HCT116 (cell line): ENCODE measurements around the gene IL17A. TPM values are rescaled to one million over a fixed set of nuclear protein-coding genes. Genes with fewer than 3 reads are reported as not detected.

Source experiments
- ATAC-seq: fragments of 200-7000 bp; cut with Tn5 transposase; 2 replicates; pipeline ENCODE4 v1.9.1; 2020; ENCODE audit warnings: mild to moderate bottlenecking, moderate library complexity
- Bru-seq: library from RNA; stranded (reverse); fragments of 400-500 nt; gene quantifications from one replicate; lab custom pipeline; 2021; lab: Mats Ljungman, UMichigan
- BruChase-seq, 2 experiments: library from RNA; stranded (reverse); fragments of 400-500 nt; gene quantifications; one replicate each; lab custom pipeline; 2021; lab: Mats Ljungman, UMichigan
- BruUV-seq: library from RNA; stranded (reverse); fragments of 400-500 nt; replicated peaks from 2 replicates; lab custom pipeline; 2021; lab: Mats Ljungman, UMichigan
- CTCF ChIA-PET: fragments of 300-600 bp; sonication (Branson Sonifier 250); formaldehyde crosslinking; loops from one replicate; lab custom pipeline; 2021; ENCODE audit warnings: antibody characterized with exemption; lab: Charles Lee
- POLR2A ChIA-PET: fragments of 300-600, 350-600 bp; sonication (Branson Sonifier 250); formaldehyde crosslinking; loops from one replicate; lab custom pipeline; 2021; ENCODE audit warnings: antibody characterized with exemption; lab: Charles Lee
- RAD21 ChIA-PET, 2 experiments: fragments of 300-600 bp; sonication (Branson Sonifier 250); formaldehyde crosslinking; loops; one replicate each; lab custom pipeline; 2023; ENCODE audit warnings: low total read pairs in 2 of 2; ENCODE audit not compliant: uncharacterized antibody in 2 of 2, unreplicated experiment in 2 of 2, low non-redundant PET in 1 of 2; lab: Charles Lee
- DNase-seq: peaks from one replicate; pipeline ENCODE4 v3.0.0-alpha.2; 2010; ENCODE audit warnings: low read depth, low spot score
- H2AFZ ChIP-seq: fragments of 200-600 bp; shearing (Covaris generic), sonication (generic); 2 replicates; pipeline ENCODE4 v1.6.1; 2017; ENCODE audit warnings: low read depth, mixed run types, mixed read lengths, antibody characterized with exemption, low read length; ENCODE audit not compliant: poor library complexity, severe bottlenecking
- H3K27ac ChIP-seq: 2 replicates; pipeline ENCODE4 v1.5.1; 2012; ENCODE audit warnings: low read depth, low read length
- H3K27me3 ChIP-seq: fragments of 200-600 bp; sonication (generic); 2 replicates; pipeline ENCODE4 v1.6.1; 2016; ENCODE audit warnings: mixed run types, low read length, mixed read lengths; ENCODE audit not compliant: insufficient read depth
- H3K36me3 ChIP-seq, 2 experiments: fragments of 200-500 bp in 1 of 2; fragments of 200-600 bp in 1 of 2; sonication (Bioruptor generic) in 1 of 2; sonication (generic) in 1 of 2; 2 replicates each; pipeline versions ENCODE4 v1.5.1 to v1.6.1; 2014 to 2016; ENCODE audit warnings: low read length in 2 of 2, inconsistent platforms in 1 of 2, mixed read lengths in 1 of 2, mixed run types in 1 of 2; ENCODE audit not compliant: insufficient read depth in 2 of 2, control insufficient read depth in 1 of 2
- H3K4me1 ChIP-seq, 2 experiments: fragments of 200-600 bp in 1 of 2; sonication (generic) in 1 of 2; 2 replicates each; pipeline versions ENCODE4 v1.5.1 to v1.6.1; 2012 to 2017; ENCODE audit warnings: low read length in 2 of 2, inconsistent platforms in 1 of 2, mild to moderate bottlenecking in 1 of 2, mixed read lengths in 1 of 2, mixed run types in 1 of 2, moderate library complexity in 1 of 2; ENCODE audit not compliant: insufficient read depth in 2 of 2, control insufficient read depth in 1 of 2
- H3K4me2 ChIP-seq: fragments of 200-600 bp; sonication (generic); 2 replicates; pipeline ENCODE4 v1.6.1; 2017; ENCODE audit warnings: mixed run types, low read length, mixed read lengths
- H3K4me3 ChIP-seq, 2 experiments: fragments of 200-600 bp in 1 of 2; sonication (generic) in 1 of 2; replicated peaks in 1 of 2; 2 replicates each; pipeline ENCODE4 v1.5.1; 2011 to 2016; ENCODE audit warnings: low read length in 2 of 2, control low read depth in 1 of 2, low read depth in 1 of 2, mild to moderate bottlenecking in 1 of 2, mixed read lengths in 1 of 2, mixed run types in 1 of 2
- H3K79me2 ChIP-seq: fragments of 200-600 bp; sonication (generic); 2 replicates; pipeline ENCODE4 v1.6.1; 2017; ENCODE audit warnings: mild to moderate bottlenecking, mixed run types, low read length, moderate library complexity, mixed read lengths; ENCODE audit not compliant: insufficient read depth
- H3K9ac ChIP-seq: fragments of 200-600 bp; sonication (generic); 2 replicates; pipeline ENCODE4 v1.6.1; 2016; ENCODE audit warnings: low read length, mixed read lengths
- H3K9me2 ChIP-seq: fragments of 200-600 bp; sonication (generic), shearing (Covaris generic); 2 replicates; pipeline ENCODE4 v1.6.1; 2017; ENCODE audit warnings: mixed run types, mild to moderate bottlenecking, moderate library complexity; ENCODE audit not compliant: insufficient read depth
- H3K9me3 ChIP-seq, 2 experiments: fragments of 200-500 bp in 1 of 2; fragments of 200-600 bp in 1 of 2; sonication (Bioruptor generic) in 1 of 2; sonication (generic) in 1 of 2; 2 replicates each; pipeline ENCODE4 v1.6.1; 2014 to 2017; ENCODE audit warnings: low read length in 2 of 2, mixed read lengths in 2 of 2, inconsistent platforms in 1 of 2, low read depth in 1 of 2, mild to moderate bottlenecking in 1 of 2, mixed run types in 1 of 2, moderate library complexity in 1 of 2; ENCODE audit not compliant: control insufficient read depth in 1 of 2, insufficient read depth in 1 of 2
- H4K20me1 ChIP-seq: fragments of 200-600 bp; sonication (generic), shearing (Covaris generic); 2 replicates; pipeline ENCODE4 v1.6.1; 2017; ENCODE audit warnings: mixed run types, mild to moderate bottlenecking, moderate library complexity; ENCODE audit not compliant: insufficient read depth
- ATF3 ChIP-seq: IDR thresholded peaks from 2 replicates; pipeline ENCODE4 v1.6.1; 2012
- CBX3 ChIP-seq: IDR thresholded peaks from 2 replicates; pipeline ENCODE4 v1.6.1; 2012; ENCODE audit warnings: low read depth
- CEBPB ChIP-seq: IDR thresholded peaks from 2 replicates; pipeline ENCODE4 v1.6.1; 2012; ENCODE audit warnings: low read depth
- ELF1 ChIP-seq: IDR thresholded peaks from 2 replicates; pipeline ENCODE4 v1.6.1; 2012; ENCODE audit warnings: low read depth, borderline replicate concordance
- FOSL1 ChIP-seq: IDR thresholded peaks from 2 replicates; pipeline ENCODE4 v1.6.1; 2012; ENCODE audit warnings: low read depth
- JUND ChIP-seq: IDR thresholded peaks from 2 replicates; pipeline ENCODE4 v1.6.1; 2012
- POLR2A ChIP-seq: IDR thresholded peaks from 2 replicates; pipeline ENCODE4 v1.7.0; 2011; ENCODE audit warnings: borderline replicate concordance; ENCODE audit not compliant: insufficient read depth, insufficient read length; ENCODE audit errors: extremely low read depth
- RAD21 ChIP-seq: IDR thresholded peaks from 2 replicates; pipeline ENCODE4 v1.6.1; 2012; ENCODE audit warnings: low read depth, mild to moderate bottlenecking
- SIN3A ChIP-seq: IDR thresholded peaks from 2 replicates; pipeline ENCODE4 v1.6.1; 2012; ENCODE audit warnings: low read depth
- SP1 ChIP-seq: IDR thresholded peaks from 2 replicates; pipeline ENCODE4 v1.6.1; 2012; ENCODE audit warnings: low read depth
- SRF ChIP-seq: IDR thresholded peaks from 2 replicates; pipeline ENCODE4 v1.6.1; 2012; ENCODE audit warnings: low read depth
- TCF7L2 ChIP-seq: IDR thresholded peaks from 2 replicates; pipeline ENCODE4 v1.7.0; 2011; ENCODE audit warnings: borderline replicate concordance, inconsistent platforms; ENCODE audit not compliant: insufficient read depth, insufficient read length; ENCODE audit errors: extremely low read depth
- YY1 ChIP-seq: IDR thresholded peaks from 2 replicates; pipeline ENCODE4 v1.6.1; 2011; ENCODE audit warnings: low read length, low read depth, moderate library complexity, mild to moderate bottlenecking; ENCODE audit not compliant: insufficient replicate concordance; ENCODE audit errors: extremely low read depth
- ZFX ChIP-seq: fragments of 450-650 bp; IDR thresholded peaks from 2 replicates; pipeline ENCODE4 v1.6.1; 2017
- ZNF274 ChIP-seq: fragments of 200-500 bp; sonication (Bioruptor generic); IDR thresholded peaks from 2 replicates; pipeline ENCODE4 v1.6.1; 2014; ENCODE audit warnings: mild to moderate bottlenecking, low read depth, low read length, inconsistent platforms
- intact Hi-C: fragments of 100-400 bp; cut with micrococcal nuclease; formaldehyde crosslinking; loops from 2 replicates; pipeline ENCODE4 v1.10.0; 2022
- long read RNA-seq: library from polyadenylated mRNA; unstranded; transcript quantifications from one replicate; pipeline ENCODE4 v2.0.0, GENCODE V29; 2021; ENCODE audit not compliant: unreplicated experiment
- polyA plus RNA-seq: library from polyadenylated mRNA; unstranded; fragments of >200 nt; gene quantifications from 2 replicates; pipeline ENCODE4 v1.2.1, GENCODE V29; 2012; ENCODE audit warnings: missing spikeins
- total RNA-seq: library from RNA; stranded (reverse); gene quantifications from one replicate; pipeline ENCODE4 v1.2.1, GENCODE V29; 2021; ENCODE audit not compliant: unreplicated experiment
- TF ChIP-seq, protein P1 (sequence below): IDR thresholded peaks from 2 replicates; pipeline ENCODE4 v1.6.1; 2011; ENCODE audit warnings: mild to moderate bottlenecking, low read length, moderate library complexity; ENCODE audit not compliant: insufficient replicate concordance; ENCODE audit errors: extremely low read depth

The IL17A gene
- total RNA-seq (not detected), Bru-seq, nascent RNA (not detected), BruChase-seq, experiment 1, labeled RNA remaining after a 6-hour chase (not detected), BruChase-seq, experiment 2, labeled RNA remaining after a 2-hour chase (not detected)
- polyA plus RNA-seq: not detected in 2 replicates
- long read RNA-seq: 0 reads

DNA sequence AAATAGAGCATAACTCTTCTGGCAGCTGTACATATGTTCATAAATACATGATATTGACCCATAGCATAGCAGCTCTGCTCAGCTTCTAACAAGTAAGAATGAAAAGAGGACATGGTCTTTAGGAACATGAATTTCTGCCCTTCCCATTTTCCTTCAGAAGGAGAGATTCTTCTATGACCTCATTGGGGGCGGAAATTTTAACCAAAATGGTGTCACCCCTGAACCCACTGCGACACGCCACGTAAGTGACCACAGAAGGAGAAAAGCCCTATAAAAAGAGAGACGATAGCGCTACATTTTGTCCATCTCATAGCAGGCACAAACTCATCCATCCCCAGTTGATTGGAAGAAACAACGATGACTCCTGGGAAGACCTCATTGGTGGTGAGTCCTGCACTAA lies at the start of gene IL17A:
TSS of gene IL17A (plus strand) at position 301 of the 400 bp plus-strand sequence. CDS start at position 358, 57 bp downstream.
- Histone ChIP-seq H3K36me3 (no peaks in the 10 kb centered on the region), H3K27me3 (peaks cover 37% of the 10 kb centered on the region), H3K4me3 (no peak within 1 kb of the TSS), H3K79me2 (no peaks in the 10 kb centered on the region), H3K9ac (no peak within 1 kb of the TSS), H2AFZ (no peak within 1 kb of the TSS), H4K20me1 (no peaks in the 10 kb centered on the region), H3K9me3 (no peaks in the 10 kb centered on the region), H3K9me2 (no peaks in the 10 kb centered on the region), H3K4me2 (no peak within 1 kb of the TSS), H3K4me1 (no peaks in the 10 kb centered on the region), H3K27ac (no peak within 1 kb of the TSS)
- ChIA-PET CTCF (no interaction called here), RAD21 (no interaction called here), POLR2A (no interaction called here)
- ATAC-seq (no peak), DNase-seq (no peak)
- TF ChIP-seq ZNF274 (no peak), YY1 (no peak), ATF3 (no peak), FOSL1 (no peak), CEBPB (no peak), SRF (no peak), TCF7L2 (no peak), POLR2A (no peak), SP1 (no peak), CBX3 (no peak), ELF1 (no peak), JUND (no peak), ZFX (no peak), RAD21 (no peak), SIN3A (no peak)
- TF ChIP-seq, protein P1, sequence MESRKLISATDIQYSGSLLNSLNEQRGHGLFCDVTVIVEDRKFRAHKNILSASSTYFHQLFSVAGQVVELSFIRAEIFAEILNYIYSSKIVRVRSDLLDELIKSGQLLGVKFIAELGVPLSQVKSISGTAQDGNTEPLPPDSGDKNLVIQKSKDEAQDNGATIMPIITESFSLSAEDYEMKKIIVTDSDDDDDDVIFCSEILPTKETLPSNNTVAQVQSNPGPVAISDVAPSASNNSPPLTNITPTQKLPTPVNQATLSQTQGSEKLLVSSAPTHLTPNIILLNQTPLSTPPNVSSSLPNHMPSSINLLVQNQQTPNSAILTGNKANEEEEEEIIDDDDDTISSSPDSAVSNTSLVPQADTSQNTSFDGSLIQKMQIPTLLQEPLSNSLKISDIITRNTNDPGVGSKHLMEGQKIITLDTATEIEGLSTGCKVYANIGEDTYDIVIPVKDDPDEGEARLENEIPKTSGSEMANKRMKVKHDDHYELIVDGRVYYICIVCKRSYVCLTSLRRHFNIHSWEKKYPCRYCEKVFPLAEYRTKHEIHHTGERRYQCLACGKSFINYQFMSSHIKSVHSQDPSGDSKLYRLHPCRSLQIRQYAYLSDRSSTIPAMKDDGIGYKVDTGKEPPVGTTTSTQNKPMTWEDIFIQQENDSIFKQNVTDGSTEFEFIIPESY: no peak
- intact Hi-C loops: no loop called here
- no TSS peak for BruUV-seq
